ENCODE data around the gene LEMD2.

The LEMD2 gene

DNA sequence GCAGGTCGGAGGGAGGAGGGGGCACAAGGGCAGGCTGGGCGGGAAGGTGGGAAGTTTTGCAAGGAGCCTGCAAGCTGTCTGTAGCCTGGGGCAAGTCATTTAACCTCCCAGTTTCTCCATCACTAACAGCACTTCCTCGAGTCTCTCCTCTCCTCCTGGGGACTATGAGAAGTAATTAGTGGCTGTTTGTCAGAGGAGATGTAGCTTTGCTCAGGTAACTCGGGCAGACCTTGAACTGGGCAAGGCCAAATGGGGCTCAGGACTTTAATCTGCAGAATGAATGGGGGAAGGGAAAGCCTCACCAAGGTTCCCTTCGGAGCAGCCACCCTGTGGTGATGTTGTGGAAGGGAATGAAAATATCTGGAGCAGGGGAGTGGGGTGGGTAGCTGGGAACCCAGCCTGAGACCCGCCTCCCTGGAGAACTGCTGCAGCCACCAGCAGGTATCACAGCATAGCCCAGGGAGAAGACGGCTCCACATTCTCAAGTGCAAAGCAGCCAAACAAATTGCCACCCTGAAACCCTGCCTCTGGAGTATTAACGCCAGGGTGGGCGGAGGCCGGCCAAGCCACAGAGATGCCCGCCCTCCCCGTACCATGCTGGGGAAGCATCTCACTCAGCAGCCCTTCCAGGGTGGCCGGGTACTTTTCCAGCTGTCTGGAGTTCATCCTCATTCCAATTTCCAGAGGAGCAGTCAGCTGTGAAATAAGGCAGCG lies 6.1 kb upstream of the LEMD2 start:
- no peak for DNase-seq (ENCODE audit: low read depth in 2 of 2)

DNA sequence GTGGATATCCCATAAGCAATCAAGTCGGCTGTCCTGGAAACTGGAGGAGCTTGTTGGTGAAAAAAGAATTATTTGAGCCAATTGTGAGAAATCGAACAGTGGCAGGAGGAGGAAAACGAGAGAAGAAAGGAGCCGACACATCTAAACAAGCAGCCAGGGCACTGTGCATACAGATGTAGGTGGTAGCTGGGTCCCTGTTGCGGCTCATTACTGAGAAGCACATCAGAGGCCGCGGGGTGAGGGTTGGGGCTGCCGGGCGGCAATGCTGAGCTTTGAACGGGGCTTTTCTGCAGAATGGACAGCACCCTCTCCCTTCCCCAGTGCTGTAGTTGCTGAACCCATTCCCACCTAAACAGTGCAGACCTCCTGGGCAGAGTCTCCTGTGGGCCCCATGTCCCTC lies 4.1 kb upstream of the LEMD2 start:
- no peak for DNase-seq (ENCODE audit: low read depth in 2 of 2)

- DNase-seq (ENCODE audit: low read depth in 2 of 2): no peak
Measured at GRCh38 chr6:33791620-33792019, 2.7 kb upstream of the LEMD2 start.

- DNase-seq (ENCODE audit: low read depth in 2 of 2): no peak
Measured at GRCh38 chr6:33790910-33791309, 2.0 kb upstream of the LEMD2 start.

- no peak for DNase-seq (ENCODE audit: low read depth in 2 of 2)
Measured at GRCh38 chr6:33790379-33790778, 1.4 kb upstream of the LEMD2 start.

GRCh38 chr6:33789550-33789895 lies 593 bp upstream of the LEMD2 start:
- DNase-seq (ENCODE audit: low read depth in 2 of 2): no peak

GRCh38 chr6:33787954-33788693 lies 806 bp downstream of the LEMD2 start:
- peak; percentile 34 to 41 for DNase-seq (ENCODE audit: low read depth in 2 of 2)

DNA sequence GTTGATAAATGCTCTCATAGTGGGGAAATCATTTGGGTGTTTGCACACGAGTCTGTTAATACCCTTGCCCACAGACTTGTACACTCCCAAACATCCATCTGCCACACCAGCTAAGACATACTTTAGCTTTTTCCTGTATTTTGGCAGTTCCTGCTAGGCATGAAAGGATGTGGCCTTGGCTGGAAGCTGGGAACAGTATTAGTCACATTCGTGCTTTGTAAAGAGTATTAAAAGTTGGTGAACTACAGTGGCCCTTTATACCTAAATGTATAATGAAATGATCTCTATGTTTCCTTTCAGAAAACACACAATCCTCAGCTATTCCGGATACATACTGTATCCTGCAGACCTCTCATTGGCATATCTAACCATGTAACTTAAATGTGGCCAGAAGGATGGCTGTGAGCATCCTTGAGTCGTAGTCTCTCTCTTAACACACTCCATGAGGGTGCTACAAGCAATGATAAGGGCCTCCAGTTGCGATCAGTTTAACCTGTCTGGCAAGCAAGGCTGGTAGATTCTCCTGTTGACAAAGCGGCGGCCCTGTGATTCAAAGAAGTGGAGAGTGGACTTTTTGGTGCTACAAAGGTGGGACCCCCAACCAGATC lies 1.5 kb downstream of the LEMD2 start:
- no peak for DNase-seq (ENCODE audit: low read depth in 2 of 2)

DNA sequence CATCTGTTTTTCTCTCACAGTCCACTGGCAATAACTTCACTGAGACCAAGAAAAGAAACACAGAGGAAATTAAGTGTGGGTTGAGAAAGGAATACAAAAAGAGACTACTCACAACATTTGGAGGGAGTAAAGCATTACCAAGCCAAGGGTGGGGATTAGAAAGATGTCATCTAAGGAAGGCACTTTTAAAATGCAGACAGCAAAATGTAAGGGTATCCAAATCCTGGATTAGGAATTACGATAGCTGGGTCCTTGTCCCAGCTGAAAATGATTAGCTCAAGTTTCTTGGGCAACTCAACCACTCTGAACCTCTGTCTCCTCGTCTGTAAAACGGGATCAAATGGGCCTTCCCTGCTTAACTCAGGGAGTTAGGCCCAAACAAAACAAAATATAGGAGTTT lies 2.2 kb downstream of the LEMD2 start:
- DNase-seq (ENCODE audit: low read depth in 2 of 2): no peak

DNA sequence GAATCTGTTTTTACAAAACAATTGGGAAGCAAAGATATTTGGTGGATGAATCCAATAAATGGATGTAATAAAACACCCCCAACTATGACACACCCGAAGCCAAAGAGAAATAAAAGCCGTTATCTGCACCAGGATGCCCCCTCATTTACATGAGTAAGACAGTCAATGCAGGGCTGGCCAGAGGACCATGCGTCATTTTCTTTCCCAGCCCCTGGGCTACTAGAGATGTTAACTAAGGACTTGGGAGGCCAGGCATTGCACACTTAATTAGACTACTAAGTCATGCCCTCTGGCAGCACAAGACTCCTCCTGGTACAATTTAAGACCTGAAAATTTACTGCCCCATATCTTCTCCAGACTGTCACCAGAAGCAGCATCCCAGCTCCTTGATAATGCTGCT lies 3.2 kb downstream of the LEMD2 start:
- DNase-seq (ENCODE audit: low read depth in 2 of 2): no peak

- no peak for DNase-seq (ENCODE audit: low read depth in 2 of 2)
Measured at GRCh38 chr6:33784787-33785186, 4.1 kb downstream of the LEMD2 start.

- DNase-seq (ENCODE audit: low read depth in 2 of 2): no peak
Measured at GRCh38 chr6:33783781-33784520, 5.0 kb downstream of the LEMD2 start.

DNA sequence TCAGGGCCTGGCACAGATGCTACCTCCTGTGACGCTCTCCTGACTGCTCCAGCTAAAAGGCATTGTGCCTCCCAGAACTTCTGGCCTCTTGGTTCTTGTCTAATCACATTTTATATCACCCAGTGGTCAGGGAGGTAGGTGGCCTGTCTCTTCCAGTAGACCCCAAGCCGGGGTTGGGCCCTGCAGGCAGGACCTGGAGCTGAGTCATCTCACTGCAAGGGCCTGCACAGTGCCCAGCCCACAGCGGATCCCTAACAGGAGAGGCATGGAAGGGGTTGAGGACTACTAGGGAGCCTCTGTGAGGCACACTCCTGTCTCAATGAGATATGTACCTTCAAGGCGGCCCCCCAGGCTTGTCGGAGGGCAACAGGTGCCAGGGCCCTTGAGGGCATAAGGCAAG lies 6.4 kb downstream of the LEMD2 start:
- no peak for DNase-seq (ENCODE audit: low read depth in 2 of 2)

- DNase-seq (ENCODE audit: low read depth in 2 of 2): no peak
Measured at GRCh38 chr6:33781131-33781975, 7.6 kb downstream of the LEMD2 start.

DNA sequence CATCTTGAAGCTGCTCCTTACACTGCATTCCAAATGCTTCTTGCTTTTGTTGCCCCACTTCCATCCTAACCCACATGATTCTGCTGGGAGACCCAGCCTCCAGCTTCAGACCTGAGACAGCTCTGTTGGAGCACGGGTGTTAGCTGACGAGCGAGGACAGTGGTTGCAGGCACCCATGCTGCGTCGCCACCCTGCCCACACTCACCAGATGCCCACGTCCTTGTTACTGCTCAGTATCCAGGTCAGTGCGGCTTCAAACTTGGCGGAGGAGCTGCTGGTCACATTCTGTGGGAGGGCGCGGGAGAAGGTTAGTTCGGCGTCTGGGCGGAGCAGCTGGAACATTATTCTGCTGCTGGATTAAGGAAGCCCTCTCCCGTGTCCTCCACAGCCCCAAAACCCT lies 9.0 kb downstream of the LEMD2 start:
- no peak for DNase-seq (ENCODE audit: low read depth in 2 of 2)

DNA sequence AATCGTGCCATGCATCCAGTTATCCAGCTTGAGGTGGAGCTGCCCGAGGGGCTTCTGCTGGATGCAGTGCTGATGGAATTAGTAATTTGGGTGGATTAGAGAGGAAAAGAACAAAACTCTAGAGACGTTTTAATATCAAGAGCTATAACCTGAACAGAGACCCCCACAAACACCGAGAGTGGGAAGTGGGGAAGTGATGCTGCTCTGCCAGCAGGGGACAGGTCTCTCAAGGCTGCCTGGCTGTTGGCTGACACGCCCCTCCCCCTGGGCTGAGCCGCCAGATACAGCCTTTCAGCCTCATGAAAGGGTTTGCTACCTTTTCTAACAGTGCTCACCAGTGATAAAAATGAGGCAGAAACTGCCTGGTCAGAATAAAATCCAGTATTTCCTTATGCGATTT lies 9.6 kb downstream of the LEMD2 start:
- DNase-seq (ENCODE audit: low read depth in 2 of 2): no peak

DNA sequence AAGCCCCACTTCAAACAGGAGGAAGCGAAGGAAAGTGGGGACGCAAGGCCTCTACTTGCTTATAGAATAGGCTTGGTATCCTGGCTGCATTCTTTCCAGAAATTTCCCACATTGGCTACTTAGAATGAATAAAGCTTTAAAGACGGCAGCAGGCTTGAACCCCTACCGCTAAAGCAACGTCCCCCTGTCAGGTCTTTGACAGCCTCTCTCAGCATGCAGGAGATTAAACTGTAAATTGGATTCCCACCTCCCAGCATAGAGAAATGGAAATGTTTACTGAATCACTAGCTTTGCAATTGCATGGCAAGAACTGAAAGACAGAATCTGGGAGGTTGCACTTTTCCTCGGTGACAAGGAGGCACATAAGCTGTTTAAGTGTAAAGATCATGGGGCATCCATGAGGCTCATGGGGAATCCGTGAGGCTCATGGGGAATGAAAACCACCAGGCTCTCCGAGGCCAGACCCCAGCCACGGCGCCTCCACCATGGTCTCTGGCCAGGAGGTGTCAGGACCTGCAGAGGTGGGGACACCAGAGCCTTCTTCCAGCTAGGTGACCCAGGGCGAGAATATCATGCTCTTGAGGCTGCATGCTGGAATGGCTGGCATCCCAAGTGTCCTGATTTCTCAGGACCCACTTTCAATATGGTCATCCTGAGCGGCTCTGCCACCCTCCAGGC lies 10.3 kb downstream of the LEMD2 start:
- no peak for DNase-seq (ENCODE audit: low read depth in 2 of 2)

GRCh38 chr6:33777398-33778388 lies 11.2 kb downstream of the LEMD2 start:
- no peak for DNase-seq (ENCODE audit: low read depth in 2 of 2)

- DNase-seq (ENCODE audit: low read depth in 2 of 2): no peak
Measured at GRCh38 chr6:33776764-33777163, 12.2 kb downstream of the LEMD2 start.

GRCh38 chr6:33776186-33776585 lies 12.7 kb downstream of the LEMD2 start:
- no peak for DNase-seq (ENCODE audit: low read depth in 2 of 2)
